T-helper 2 cell (primary cell): ENCODE results near the gene ARSI.

Source experiments
- DNase-seq, 5 experiments: peaks; one replicate each; pipeline versions ENCODE4 v3.0.0 to v3.0.0-alpha.2; 2012 to 2022

The ARSI gene

GRCh38 chr5:150307617-150308426 lies 5.1 kb upstream of the ARSI start:
- DNase-seq = no peak

GRCh38 chr5:150306775-150307174 lies 4.1 kb upstream of the ARSI start:
- no peak for DNase-seq

- no peak for DNase-seq
These were observed 2.9 kb upstream of the ARSI start for GRCh38 chr5:150305557-150305956.

- DNase-seq = no peak
These were observed 2.4 kb upstream of the ARSI start for GRCh38 chr5:150305095-150305494.

GRCh38 chr5:150304481-150305081 lies 1.9 kb upstream of the ARSI start:
- DNase-seq = no peak

- no peak for DNase-seq
These were observed 1.1 kb upstream of the ARSI start for GRCh38 chr5:150303660-150304386.

GRCh38 chr5:150303070-150303615 lies 438 bp upstream of the ARSI start:
- no peak for DNase-seq

- DNase-seq = no peak
These were observed 804 bp downstream of the ARSI start for GRCh38 chr5:150301901-150302300.

GRCh38 chr5:150301170-150301505 lies 1.6 kb downstream of the ARSI start:
- DNase-seq = no peak

GRCh38 chr5:150300496-150301169 lies 2.1 kb downstream of the ARSI start:
- DNase-seq = no peak

- DNase-seq = no peak
These were observed 3.0 kb downstream of the ARSI start for GRCh38 chr5:150299571-150300327.

- no peak for DNase-seq
These were observed 3.8 kb downstream of the ARSI start for GRCh38 chr5:150298701-150299451.

GRCh38 chr5:150297934-150298595 lies 4.6 kb downstream of the ARSI start:
- no peak for DNase-seq

GRCh38 chr5:150297236-150297890 lies 5.3 kb downstream of the ARSI start:
- no peak for DNase-seq

- DNase-seq = no peak
These were observed 6.2 kb downstream of the ARSI start for GRCh38 chr5:150296496-150296895.

- no peak for DNase-seq
These were observed 6.8 kb downstream of the ARSI start for GRCh38 chr5:150295741-150296486.

- no peak for DNase-seq
These were observed 7.5 kb downstream of the ARSI start for GRCh38 chr5:150295172-150295634.

GRCh38 chr5:150294551-150295071 lies 8.1 kb downstream of the ARSI start:
- DNase-seq = no peak
